Activated gamma-delta T cell treated with Interleukin-2 at 50 U/mL for 16 hours (primary cell): ENCODE results near the gene PHRF1.

Source experiments
- DNase-seq: peaks from one replicate; pipeline ENCODE4 v3.0.0-alpha.2; 2020

The PHRF1 gene

DNA sequence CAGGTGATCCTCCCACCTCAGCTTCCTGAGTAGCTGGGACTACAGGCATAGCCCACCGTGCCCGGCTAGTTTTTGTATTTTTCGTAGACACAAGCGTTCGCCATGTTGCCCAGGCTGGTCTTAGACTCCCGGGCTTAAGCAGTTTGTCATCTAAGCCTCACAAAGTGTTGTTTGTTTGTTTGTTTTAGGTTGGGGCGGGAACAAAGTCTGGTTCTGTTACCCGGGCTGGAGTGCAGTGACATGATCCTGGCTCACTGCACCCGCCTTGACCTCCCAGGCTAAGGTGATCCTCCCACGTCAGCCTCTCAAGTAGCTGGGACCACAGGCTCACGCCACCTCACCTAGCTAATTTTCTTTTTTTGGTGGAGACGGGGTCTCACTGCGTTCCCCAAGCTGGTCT lies 26.9 kb downstream of the PHRF1 start:
- no peak for DNase-seq

DNA sequence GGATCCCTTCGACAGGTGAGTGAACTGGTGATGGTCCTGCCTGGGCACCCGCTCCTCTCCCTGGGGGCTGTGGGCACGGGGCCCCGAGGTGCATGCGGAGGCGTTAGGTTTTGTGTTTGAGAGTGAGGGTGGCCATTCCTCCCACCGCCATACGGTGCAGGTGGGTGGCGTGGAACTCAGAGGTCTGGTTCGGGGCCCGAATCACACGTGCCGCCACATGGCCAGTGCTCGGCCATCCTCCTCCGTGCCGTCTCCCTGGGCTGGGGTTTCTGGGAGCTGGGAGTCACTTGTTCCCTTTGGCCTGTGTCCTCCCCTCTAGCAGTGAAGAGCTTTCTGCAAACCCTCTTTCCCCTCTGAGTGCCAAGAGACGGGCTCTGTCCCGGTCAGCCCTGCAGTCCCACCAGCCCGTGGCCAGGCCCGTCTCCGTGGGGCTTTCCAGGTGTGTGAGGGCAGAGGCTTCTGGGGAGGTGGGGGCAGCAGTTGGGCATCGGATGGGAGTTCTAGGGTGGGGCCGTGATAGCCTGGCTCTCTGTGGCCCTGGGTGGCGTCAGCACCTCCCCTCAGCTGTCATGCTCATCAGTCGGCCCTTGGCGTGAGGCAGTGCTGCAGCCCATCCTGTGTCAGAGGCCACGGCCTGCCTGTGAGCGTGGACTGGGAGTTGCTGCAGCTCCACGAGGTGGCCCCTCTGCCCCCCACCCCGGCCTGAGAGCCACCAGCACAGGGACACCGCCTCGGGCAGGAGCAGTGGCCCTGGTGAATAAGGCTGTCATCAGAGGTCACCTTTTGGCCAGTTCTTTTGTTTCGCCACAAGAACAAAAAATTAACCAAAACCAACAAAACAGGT lies 29.2 kb downstream of the PHRF1 start:
- no peak for DNase-seq

DNA sequence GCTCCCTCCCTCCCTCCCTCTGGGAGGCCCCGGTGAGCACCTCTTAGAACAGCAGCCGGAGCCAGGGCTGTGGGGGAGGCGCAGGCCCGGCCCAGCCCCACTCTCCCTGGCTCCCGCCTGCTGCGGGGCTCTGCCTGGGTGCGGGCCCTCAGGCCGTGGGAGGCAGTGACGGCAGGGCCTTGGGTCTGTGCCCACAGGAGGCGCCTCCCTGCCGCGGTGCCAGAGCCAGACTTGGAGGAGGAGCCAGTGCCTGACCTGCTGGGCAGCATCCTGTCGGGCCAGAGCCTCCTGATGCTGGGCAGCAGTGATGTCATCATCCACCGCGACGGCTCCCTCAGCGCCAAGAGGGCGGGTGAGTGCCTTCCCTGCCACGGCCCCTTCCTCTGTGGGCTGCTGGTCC lies 30.0 kb downstream of the PHRF1 start:
- no peak for DNase-seq

DNA sequence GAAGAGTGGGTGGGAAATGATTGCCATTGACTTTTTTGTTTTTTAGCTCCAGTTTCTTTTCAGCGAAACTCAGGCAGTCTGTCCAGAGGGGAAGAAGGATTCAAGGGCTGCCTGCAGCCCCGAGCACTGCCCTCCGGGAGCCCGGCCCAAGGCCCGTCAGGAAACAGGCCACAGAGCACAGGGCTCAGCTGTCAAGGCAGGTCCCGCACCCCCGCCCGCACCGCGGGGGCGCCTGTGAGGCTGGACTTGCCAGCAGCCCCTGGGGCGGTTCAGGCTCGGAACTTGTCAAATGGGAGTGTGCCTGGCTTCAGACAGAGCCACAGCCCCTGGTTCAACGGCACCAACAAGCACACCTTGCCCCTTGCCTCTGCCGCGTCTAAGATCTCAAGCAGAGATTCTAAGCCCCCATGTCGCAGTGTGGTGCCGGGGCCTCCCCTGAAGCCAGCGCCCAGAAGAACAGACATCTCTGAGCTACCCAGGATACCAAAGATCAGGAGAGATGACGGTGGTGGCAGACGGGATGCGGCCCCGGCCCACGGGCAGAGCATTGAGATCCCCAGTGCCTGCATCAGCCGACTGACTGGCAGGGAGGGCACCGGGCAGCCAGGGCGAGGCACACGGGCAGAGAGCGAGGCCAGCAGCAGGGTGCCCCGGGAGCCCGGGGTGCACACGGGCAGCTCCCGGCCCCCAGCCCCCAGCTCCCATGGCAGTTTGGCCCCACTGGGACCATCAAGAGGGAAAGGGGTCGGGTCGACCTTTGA lies 30.9 kb downstream of the PHRF1 start:
- DNase-seq, result no peak

DNA sequence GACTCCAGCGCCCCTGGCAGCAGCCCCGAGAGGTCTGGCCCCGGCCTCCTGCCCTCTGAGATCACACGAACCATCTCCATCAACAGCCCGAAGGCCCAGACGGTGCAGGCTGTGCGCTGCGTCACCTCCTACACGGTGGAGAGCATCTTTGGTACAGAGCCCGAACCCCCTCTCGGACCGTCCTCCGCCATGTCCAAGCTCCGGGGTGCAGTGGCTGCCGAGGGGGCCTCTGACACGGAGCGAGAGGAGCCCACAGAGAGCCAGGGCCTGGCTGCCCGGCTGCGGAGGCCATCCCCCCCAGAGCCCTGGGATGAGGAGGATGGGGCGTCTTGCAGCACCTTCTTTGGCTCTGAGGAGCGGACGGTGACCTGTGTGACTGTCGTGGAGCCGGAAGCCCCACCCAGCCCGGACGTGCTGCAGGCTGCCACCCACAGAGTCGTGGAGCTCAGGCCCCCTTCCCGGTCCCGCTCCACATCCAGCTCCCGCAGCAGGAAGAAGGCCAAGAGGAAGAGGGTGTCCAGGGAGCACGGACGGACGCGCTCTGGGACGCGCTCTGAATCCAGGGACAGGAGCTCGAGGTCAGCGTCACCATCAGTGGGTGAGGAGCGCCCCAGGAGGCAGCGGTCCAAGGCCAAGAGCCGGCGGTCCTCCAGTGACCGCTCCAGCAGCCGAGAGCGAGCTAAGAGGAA lies 31.8 kb downstream of the PHRF1 start:
- no peak for DNase-seq

DNA sequence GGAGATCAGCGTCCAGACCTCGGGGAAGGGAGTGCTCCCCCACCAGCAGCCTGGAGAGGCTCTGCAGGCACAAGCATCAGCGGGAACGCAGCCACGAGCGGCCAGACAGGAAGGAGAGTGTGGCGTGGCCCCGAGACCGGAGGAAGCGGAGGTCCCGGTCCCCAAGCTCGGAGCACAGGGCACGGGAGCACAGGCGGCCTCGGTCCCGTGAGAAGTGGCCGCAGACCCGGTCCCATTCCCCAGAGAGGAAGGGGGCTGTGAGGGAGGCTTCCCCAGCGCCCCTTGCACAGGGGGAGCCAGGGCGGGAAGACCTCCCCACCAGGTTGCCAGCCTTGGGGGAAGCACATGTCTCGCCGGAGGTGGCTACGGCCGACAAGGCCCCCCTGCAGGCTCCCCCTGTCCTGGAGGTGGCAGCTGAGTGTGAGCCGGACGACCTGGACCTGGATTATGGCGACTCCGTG lies 32.6 kb downstream of the PHRF1 start:
- DNase-seq, result no peak

DNA sequence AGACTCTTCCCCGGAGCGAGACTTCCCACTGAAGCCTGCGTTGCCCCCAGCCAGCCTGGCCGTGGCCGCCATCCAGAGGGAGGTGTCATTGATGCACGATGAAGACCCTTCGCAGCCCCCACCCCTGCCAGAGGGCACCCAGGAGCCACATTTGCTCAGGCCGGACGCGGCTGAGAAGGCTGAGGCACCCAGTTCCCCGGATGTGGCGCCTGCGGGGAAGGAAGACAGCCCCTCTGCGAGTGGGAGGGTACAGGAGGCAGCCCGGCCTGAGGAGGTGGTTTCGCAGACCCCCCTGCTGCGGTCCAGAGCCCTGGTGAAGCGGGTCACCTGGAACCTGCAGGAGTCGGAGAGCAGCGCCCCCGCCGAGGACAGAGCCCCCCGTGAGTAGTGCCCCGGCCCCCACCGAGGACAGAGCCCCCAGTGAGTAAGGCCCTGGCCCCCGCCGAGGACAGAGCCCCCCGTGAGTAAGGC lies 33.1 kb downstream of the PHRF1 start:
- DNase-seq, result no peak

DNA sequence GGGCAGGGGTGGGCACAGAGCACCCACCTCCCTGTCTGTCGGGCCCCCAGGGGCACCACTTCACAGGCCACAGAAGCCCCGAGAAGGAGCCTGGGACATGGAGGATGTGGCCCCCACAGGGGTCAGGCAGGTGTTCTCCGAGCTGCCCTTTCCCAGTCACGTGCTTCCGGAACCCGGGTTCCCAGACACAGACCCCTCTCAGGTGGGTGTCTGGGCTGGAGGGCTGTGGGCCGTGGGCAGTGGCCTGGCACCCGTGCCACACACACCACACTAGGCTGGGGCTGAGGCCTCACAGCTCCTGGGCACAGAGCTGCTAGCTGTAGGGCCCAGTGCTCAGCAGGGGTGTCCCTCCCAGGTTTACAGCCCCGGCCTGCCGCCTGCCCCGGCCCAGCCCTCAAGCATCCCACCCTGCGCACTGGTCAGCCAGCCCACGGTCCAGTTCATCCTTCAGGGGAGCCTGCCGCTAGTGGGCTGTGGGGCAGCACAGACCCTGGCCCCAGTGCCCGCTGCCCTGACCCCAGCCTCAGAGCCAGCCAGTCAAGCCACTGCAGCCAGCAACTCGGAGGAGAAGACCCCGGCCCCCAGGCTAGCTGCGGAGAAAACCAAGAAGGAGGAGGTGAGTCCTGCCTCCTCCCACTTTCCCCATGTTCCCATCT lies 34.0 kb downstream of the PHRF1 start:
- no peak for DNase-seq

DNA sequence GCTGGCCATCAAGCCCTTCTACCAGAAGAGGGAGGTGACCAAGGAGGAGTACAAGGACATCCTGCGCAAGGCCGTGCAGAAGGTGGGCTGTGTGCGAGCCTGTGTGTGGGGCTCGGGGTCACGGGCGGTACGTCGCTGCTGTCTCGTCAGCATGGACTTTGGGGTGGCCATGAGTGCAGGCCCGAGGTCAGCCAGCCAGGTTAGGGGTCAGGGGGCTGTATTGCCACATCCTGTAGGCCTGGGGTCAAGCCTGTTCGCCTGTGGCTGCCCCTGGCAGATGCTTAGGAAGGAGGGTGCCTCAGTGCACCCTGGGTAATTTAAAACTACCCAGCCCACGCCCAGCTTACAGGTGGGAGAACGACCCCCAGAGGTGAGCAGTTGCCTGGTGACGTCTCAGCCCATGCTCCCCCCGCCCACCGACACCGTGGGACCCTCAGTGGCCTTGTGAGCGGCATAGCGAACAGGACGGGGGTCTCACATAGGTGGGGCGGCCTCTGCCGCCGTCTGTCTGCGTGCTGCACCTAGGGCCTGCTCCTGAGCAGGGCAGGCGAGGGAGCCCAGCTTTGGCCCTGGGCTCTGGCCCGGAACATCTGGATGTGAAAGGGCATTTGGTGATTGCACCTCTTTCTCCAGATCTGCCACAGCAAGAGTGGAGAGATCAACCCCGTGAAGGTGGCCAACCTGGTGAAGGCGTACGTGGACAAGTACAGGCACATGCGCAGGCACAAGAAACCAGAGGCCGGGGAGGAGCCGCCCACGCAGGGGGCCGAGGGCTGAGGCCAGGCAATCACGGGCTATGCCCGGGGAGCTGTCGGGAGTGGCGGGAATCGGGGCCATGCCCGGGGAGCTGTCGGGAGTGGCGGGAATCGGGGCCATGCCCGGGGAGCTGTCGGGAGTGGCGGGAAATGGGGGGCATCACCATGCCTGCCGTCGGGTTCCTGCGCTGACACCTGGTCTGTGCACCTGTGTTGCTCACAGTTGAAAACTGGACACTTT lies 35.0 kb downstream of the PHRF1 start:
- DNase-seq, result no peak

DNA sequence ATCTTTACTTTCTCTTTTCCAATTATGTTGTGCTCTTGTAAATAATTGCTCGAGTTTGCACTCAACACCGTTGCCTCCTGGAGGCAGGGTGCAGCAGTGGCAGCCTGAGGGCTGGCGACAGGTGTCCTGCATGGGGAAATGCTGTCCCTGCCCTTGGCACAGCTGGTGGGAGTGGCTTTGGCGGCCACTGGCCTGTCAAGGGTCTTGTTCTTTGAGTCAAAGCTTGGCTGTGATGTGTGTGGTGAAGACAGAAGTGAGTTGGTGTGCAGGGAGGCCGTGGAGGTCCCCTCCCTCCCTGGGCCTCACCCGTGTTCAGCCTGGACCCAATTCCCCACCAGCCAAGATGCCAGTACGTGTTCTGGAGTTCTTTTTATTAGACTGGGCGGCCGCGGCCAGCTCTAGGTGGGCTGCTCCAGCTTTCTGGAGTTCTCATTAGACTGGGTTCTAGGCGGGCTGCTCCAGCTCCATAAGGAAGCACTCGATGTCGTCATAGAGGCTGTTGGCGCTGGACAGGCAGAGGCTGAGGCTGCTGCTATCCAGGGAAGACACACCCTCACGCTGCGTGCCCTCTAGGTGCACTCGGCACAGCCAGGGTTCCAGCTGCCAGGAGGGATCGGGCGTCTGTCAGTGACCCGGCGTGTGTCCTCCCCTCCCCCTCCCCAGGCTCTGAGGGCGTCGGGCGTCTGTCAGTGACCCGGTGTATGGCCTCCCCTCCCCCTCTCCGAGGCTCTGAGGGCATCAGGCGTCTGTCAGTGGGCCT lies 36.1 kb downstream of the PHRF1 start:
- DNase-seq, result no peak

DNA sequence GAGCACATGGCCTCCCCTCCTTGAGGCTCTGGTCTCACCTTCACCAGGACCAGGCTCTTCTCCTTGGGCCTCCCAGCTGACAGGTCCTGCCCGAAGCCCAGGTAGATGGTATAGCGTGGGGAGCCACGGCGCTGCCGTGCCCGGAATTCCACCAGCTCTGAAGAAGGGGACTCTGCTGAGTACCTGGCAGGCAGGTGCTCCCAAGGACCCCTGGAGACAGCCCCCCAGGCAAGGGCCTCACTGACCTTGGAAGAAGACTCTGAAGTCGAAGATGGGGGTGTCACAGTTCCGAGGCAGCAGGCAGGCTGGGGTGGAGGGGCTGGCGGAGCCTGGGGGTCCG lies 36.7 kb downstream of the PHRF1 start:
- DNase-seq, result no peak

DNA sequence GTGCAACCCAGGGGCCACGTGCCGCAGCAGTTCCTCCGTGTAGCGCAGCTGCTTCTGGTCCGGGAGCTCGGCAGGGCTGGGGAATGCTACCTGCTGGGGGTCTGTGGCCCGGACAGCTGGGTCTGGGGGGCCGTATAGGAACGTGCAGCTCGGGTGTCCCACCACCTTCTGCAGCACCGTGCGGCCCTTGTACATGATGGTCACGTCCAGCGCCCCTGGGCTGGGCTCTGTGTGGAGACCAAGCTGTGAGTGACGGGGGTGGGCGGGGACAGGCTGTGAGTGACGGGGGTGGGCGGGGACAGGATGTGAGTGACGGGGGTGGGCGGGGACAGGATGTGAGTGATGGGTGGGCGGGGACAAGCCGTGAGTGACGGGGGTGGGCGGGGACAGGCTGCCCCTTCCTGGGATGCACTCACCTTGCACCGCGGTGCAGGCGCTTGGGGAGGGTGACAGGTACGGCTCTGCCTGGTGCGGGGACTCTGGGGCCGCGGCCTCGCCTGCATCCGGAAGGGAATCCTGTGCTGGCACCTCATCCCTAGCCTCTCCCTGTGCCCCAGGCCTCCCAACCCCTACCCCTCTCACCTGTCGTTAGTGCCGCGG lies 37.2 kb downstream of the PHRF1 start:
- peak; percentile 82 for DNase-seq

DNA sequence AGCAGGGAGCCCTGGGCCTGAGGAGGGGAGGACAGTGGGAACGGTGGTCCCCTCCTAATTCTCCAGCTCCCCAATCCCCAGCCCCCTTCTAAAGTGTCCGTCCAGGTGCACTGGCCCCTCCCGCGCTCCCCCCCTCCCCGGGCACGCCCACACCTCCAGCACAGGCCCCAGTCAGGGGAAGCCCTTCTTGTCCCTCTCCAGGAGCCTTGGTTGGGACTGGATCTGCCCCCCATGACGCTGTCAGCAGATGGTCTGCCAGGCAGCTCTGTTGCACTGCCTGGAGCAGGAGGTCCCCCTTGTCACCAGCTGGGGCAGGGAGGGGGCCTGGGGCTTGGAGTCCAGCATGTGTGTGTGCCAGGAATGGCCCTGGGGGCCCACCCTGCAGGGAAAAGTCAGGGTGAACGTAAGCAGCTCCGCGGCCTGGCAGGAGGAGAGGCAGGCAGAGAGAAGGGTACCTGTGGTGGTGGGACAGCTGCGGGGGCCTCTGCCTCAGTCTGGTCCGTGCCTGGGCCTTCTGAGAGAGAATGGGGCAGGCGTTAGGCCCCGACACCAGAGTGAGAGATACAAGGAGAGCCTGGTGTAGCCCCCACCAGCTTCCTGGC lies 37.9 kb downstream of the PHRF1 start:
- no peak for DNase-seq

DNA sequence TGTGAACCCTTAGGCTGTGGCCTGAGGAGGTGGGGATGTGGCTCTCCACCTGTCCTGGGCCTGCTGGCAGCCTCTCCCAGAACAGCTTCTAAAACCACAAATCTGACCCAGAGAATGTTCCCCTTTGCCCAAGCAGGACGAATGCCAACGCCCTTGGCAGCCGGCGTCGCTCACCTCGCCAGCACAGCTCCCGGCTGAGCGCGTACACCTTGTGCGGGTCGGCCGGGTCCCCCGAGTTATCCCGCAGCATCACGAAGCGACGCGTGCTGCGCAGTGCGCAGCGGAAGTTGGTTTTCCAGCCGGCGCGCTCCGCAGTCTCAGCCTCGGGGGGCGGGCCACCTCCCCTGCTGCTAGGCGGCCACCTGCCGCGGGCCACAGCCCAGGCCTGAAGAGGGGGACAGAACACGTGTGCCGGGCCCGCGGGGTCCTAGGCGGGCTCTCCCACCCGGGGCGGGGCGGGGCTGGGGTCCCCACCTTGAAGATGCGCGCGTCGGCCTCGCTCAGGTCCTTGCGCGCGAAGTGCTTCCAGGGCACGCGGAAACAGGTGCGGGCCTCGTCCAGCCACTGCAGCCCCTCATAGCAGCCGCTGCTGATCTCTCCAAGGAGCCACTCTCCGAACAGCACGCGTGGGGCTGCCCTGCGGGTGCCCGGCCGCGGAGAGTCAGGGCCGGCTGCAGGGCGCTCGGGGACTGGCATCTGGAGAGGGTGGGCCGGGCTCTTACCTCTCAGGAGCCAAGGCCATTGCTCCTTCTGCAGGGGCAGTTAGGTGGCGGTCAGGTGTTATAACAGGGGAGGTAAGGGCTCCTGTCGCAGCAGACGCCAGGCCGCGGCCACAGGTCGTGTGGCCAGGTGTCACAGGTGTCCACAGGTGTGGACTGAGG lies 38.6 kb downstream of the PHRF1 start:
- DNase-seq, result no peak

DNA sequence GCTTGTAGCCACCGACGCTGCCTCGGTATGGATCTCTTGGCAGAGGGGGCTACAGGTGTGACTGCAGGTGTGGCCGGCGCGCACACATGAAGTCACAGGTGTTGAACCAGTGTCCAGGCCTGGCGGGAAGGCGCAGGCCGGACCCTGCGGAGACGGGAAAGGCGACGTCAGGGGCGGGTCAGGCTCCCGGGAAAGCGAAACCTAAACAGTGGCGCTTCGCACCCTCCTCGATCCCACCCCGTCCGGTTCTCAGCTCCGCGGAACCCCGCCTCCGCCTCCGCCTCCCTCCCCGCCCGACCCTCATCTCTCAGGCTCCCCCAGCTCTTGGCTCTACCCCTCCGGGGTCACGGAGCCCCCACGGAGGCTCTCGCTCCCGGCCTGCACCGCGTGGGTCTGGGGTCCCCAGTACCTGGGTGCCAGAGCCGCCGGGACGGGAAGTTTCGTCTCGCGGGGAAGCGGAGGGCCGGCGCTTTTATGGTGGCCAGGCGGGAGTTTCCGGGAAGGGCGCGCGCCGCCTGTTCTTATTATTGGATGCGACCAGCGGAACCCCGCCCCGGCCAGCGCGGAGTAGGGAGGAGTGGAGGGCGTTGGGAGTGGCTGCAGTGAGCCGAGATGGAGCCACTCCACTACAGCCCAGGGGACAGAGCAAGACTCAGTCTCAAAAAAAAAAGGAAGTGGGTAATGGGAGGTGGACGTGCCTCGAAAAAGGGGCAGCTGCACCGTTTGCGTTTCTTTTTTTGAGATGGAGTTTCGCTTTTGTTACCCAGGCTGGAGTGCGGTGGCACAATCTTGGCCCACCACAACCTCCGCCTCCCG lies 39.4 kb downstream of the PHRF1 start, which contains the start of gene IRF7:
TSS of gene IRF7 (minus strand) at position 447 of the 816 bp plus-strand sequence. CDS start 586 bp downstream, outside the sequence.
- DNase-seq, result peak; percentile 87

DNA sequence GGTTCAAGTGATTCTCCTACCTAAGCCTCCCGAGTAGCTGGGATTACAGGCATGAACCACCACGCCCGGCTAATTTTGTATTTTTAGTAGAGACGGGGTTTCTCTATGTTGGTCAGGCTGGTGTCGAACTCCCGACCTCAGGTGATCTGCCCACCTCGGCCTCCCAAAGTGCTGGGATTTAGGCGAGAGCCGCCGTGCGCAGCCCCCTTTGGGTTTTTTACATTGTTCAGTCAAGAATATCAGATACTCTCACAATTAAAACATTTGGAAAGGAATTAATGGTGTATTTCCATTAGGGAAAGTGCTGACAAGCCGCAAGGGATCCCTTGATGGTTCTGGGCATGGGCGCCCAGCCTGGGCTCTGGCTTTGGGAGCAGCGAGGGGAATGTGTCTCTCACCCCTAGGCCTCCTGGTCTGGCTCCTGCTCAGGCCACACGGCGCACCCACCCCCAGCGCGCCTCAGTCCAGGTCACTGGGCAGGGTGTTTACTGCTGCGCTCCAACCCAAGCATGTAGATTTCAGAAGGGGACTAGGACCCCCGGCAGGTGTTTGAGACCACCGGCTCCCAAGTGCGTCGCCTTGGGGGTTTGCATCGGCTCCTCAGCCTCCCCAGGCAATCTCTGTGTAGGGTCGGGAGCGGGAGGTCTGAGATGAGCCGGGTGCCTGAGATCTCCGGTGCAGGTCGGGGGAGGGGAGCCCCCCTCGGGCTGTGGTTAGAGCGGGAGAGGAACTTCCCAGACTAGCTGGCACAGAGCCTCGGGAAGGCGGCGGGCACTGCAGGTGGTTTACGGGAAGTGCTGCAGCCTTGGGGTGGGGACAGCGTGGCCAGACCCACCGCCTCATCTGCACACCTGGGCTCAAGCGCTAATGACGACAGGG lies 40.3 kb downstream of the PHRF1 start:
- no peak for DNase-seq
